ENCODE results near the gene CCDC3.

- no peak for TF ChIP-seq CTCF (IDR thresholded peaks at IDR 0.05)
- no peak for TF ChIP-seq POLR2AphosphoS5 (IDR thresholded peaks at IDR 0.05; ENCODE audit: low read depth, low read length)
Observed at GRCh38 chr10:12919574-12919973, 81.9 kb downstream of the CCDC3 start.

All from Panc1 (cell line).